GM12865 (cell line): ENCODE results near the gene SLC16A7.
A peak's percentile ranks its signal among the peaks of the same experiment; 100 is the strongest.

ENCODE experiments used
- DNase-seq: peaks from one replicate; pipeline ENCODE4 v3.0.0; 2010; ENCODE audit warnings: low read depth
- H3K4me3 ChIP-seq: 2 replicates; pipeline ENCODE4 v1.5.1; 2011; ENCODE audit warnings: mild to moderate bottlenecking, low read depth, low read length, control low read depth
- CTCF ChIP-seq: IDR thresholded peaks from 2 replicates; pipeline ENCODE4 v1.5.1; 2011; ENCODE audit warnings: low read length, control low read depth, low read depth, inconsistent platforms; ENCODE audit not compliant: insufficient read depth; ENCODE audit errors: missing control alignments

Gene SLC16A7

GRCh38 chr12:59595883-59596540 is at the start of gene SLC16A7:
TSS of gene SLC16A7 (plus strand) at chr12:59596029. CDS start at chr12:59704802, 108,773 bp downstream.
- no peak for TF ChIP-seq CTCF
- H3K4me3 ChIP-seq: peak within 1 kb of the TSS; percentile 73
- DNase-seq: peak; percentile 94

- no peak for DNase-seq
- H3K4me3 ChIP-seq: no peak overlapping the region
- no peak for TF ChIP-seq CTCF
Observed at GRCh38 chr12:59548930-59549329, 46.9 kb upstream of the SLC16A7 start.

GRCh38 chr12:59559696-59560095 is 36.1 kb upstream of the SLC16A7 start:
- no peak for TF ChIP-seq CTCF
- no peak for DNase-seq

GRCh38 chr12:59570145-59570544 is 25.7 kb upstream of the SLC16A7 start:
- no peak overlapping the region for H3K4me3 ChIP-seq
- no peak for DNase-seq
- TF ChIP-seq CTCF: no peak

More at GRCh38 chr12:59559696-59560095, 36.1 kb upstream of the SLC16A7 start:
- no peak overlapping the region for H3K4me3 ChIP-seq

- TF ChIP-seq CTCF: no peak
- no peak for DNase-seq
- H3K4me3 ChIP-seq: no peak overlapping the region
Observed at GRCh38 chr12:59574406-59574805, 21.4 kb upstream of the SLC16A7 start.

- no peak overlapping the region for H3K4me3 ChIP-seq
- TF ChIP-seq CTCF: no peak
- DNase-seq: no peak
Observed at GRCh38 chr12:59575826-59576225, 20.0 kb upstream of the SLC16A7 start.

- TF ChIP-seq CTCF: no peak
- no peak for DNase-seq
Observed at GRCh38 chr12:59578254-59578653, 17.6 kb upstream of the SLC16A7 start.

More at GRCh38 chr12:59578254-59578653, 17.6 kb upstream of the SLC16A7 start:
- H3K4me3 ChIP-seq: no peak overlapping the region
